Pancreas (tissue), 10 donors: ENCODE results near the gene SLC35B4. TPM values are rescaled to one million over a fixed set of nuclear protein-coding genes. Genes with fewer than 3 reads are reported as not detected.

Experiments used
- ATAC-seq, 4 donors: fragments of 200-7000 bp; cut with Tn5 transposase; one replicate each; pipeline versions ENCODE4 v1.8.0 to v1.9.1; 2020; ENCODE audit warnings: mild to moderate bottlenecking in 4 of 4, moderate library complexity in 4 of 4
- DNase-seq, 6 donors: peaks; one replicate each; pipeline ENCODE4 v3.0.0-alpha.2; 2020
- FAIRE-seq: peaks from 2 replicates; lab custom pipeline; 2012; peaks lifted over from hg19 to GRCh38; lab: Jason Lieb, UNC
- H3K27ac ChIP-seq, 4 donors: fragments of 200-600 bp; sonication (generic); 1 replicate in 3 of 4; 2 replicates in 1 of 4; pipeline versions ENCODE4 v1.5.0 to v1.8.0; 2020
- H3K27me3 ChIP-seq, 4 donors: fragments of 200-600 bp; one replicate each; pipeline ENCODE4 v1.8.0; 2021
- H3K36me3 ChIP-seq, 3 donors: fragments of 200-600 bp; sonication (generic) in 1 of 3; one replicate each; pipeline versions ENCODE4 v1.5.0 to v1.8.0; 2020 to 2021
- H3K4me1 ChIP-seq, 3 donors: fragments of 200-600 bp; one replicate each; pipeline ENCODE4 v1.8.0; 2021
- H3K4me3 ChIP-seq, 4 donors: fragments of 200-600 bp; sonication (generic) in 2 of 4; one replicate each; pipeline versions ENCODE4 v1.5.0 to v1.8.0; 2020 to 2021
- H3K9me3 ChIP-seq, 4 donors: fragments of 200-600 bp; one replicate each; pipeline ENCODE4 v1.8.0; 2021
- WGBS, 2 donors: extraction: QIAGEN DNeasy Blood & Tissue Kit; methylation state at CpG; one replicate each; pipeline ENCODE4 v1.1.7; 2013; 5-methylcytosine and 5-hydroxymethylcytosine counted together
- intact Hi-C, 3 donors: fragments of 100-400 bp; cut with DNase I; formaldehyde crosslinking; loops; one replicate each; pipeline versions ENCODE4 v1.11.1 to v1.14.2; 2022
- polyA plus RNA-seq, 2 donors: library from polyadenylated mRNA; stranded (reverse); fragments of 200-250 nt; gene quantifications; one replicate each; pipeline ENCODE4 v1.2.3, GENCODE V29; 2013
- total RNA-seq, 6 donors: library from RNA; stranded (reverse); fragmentation: NEBNext Ultra II Directional in 4 of 6; extraction: Animal tissue kit (Norgen Biotek cat#: 25700) in 4 of 6; gene quantifications; one replicate each; pipeline versions ENCODE4 v1.2.1 to v1.2.4, GENCODE V29; 2021 to 2023
- TF ChIP-seq, protein P1 (sequence below), 4 donors: fragments of 200-600 bp; sonication (generic) in 3 of 4; IDR thresholded peaks; one replicate each; pipeline versions ENCODE4 v1.5.0 to v1.8.0; 2021; ENCODE audit warnings: antibody characterized with exemption in 4 of 4
- donor health status: healthy with polysubstance abuse.
- donor health status: DM: no; HTN: no; CAD: no; lungs with moderate emphysema.
- donor health status: DM: no; HTN: no; CAD: no.
- donor health status: control.
- donor health status: control.
- donor health status: Bipolar disorder and iron deficiency.
- donor health status: DM: yes; HTN: yes; CAD: no.
- donor health status: DM: no; HTN: no; CAD: no.
- donor health status: DM: no; HTN: no; CAD: no.
- donor health status: DM: yes; HTN: yes; CAD: no.

Gene SLC35B4
- total and polyA plus RNA-seq, 8 donors, result 2.2 to 8.0 (median 3.6) TPM

DNA sequence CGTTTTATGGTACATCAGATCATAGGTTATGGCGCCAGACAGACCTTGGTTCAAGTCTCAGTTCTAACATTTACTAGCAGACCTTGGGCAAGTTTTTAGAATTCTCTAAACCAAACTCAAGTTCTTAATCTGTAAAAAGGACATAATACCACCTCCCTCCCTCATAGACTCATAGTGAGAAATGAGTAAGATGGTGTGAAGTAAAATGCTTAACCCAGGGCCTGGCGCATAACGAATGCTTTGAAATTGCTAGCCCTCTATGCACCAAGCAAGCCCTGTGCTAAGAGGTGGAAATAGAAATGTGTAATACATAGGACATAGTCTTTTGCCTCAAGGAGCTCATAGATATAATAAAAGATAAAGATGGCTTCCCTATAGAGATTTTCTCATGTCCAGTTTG, 17.7 kb upstream of the SLC35B4 start:
- DNase-seq, result no peak
- Histone ChIP-seq H3K27me3 (no peaks in the 10 kb centered on the region), H3K36me3 (no peaks in the 10 kb centered on the region), H3K4me1 (no peaks in the 10 kb centered on the region), H3K27ac (no peak overlapping the region), H3K4me3 (no peak overlapping the region), H3K9me3 (no peaks in the 10 kb centered on the region)
- 69 to 85% methylated on average over 4 of the region's 4 CpGs for WGBS, 2 donors
- no peak for ATAC-seq
- no peak for FAIRE-seq
- intact Hi-C loops, result no loop called here
- TF ChIP-seq, protein P1, sequence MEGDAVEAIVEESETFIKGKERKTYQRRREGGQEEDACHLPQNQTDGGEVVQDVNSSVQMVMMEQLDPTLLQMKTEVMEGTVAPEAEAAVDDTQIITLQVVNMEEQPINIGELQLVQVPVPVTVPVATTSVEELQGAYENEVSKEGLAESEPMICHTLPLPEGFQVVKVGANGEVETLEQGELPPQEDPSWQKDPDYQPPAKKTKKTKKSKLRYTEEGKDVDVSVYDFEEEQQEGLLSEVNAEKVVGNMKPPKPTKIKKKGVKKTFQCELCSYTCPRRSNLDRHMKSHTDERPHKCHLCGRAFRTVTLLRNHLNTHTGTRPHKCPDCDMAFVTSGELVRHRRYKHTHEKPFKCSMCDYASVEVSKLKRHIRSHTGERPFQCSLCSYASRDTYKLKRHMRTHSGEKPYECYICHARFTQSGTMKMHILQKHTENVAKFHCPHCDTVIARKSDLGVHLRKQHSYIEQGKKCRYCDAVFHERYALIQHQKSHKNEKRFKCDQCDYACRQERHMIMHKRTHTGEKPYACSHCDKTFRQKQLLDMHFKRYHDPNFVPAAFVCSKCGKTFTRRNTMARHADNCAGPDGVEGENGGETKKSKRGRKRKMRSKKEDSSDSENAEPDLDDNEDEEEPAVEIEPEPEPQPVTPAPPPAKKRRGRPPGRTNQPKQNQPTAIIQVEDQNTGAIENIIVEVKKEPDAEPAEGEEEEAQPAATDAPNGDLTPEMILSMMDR (IDR thresholded peaks at IDR 0.05), result no peak

DNA sequence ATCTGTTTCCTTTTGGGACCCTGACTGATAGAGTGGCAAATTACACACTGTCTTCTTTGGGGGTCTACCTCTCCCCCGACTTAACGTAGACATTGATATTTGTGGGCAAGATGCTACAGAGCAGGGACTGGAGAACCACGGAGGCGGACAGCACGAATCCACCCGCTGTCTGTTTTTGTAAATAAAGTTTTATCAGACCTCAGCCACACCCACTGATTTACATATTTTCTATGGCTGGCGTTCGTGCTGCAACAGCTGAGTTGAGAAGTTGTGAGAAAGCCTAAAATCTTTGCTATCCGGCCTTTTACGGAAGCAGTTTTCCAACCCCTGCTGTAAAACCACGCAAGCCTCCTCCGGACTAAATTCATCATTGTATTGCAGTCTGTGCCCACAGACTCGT, 17.2 kb upstream of the SLC35B4 start:
- TF ChIP-seq, protein P1 (IDR thresholded peaks at IDR 0.05), result no peak
- Histone ChIP-seq H3K27me3 (no peaks in the 10 kb centered on the region), H3K9me3 (no peaks in the 10 kb centered on the region), H3K27ac (no peak overlapping the region), H3K36me3 (no peaks in the 10 kb centered on the region), H3K4me3 (no peak overlapping the region), H3K4me1 (no peaks in the 10 kb centered on the region)
- intact Hi-C loops, result no loop called here
- ATAC-seq (no peak), DNase-seq (no peak), FAIRE-seq (no peak)
- 82 to 89% methylated on average over 13 of the region's 13 CpGs for WGBS, 2 donors

DNA sequence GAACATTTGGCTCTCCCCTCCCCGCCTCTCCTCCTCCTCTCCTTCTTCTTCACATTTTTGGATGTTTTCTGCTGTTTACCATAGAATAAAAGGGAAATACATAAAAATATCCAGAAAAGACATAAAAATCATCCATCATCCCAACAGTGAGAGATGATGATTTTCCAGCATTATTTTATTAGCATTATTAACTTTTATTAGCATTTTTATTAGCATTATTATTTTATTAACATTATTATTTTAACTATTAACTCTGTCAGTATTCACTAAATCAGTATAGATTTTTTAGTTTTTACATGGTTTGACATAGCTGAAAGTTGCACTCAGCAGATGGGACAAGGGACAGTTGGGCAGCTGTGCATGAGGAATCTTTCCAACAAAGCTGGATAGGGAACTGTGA, 16.2 kb upstream of the SLC35B4 start:
- FAIRE-seq, result no peak

DNA sequence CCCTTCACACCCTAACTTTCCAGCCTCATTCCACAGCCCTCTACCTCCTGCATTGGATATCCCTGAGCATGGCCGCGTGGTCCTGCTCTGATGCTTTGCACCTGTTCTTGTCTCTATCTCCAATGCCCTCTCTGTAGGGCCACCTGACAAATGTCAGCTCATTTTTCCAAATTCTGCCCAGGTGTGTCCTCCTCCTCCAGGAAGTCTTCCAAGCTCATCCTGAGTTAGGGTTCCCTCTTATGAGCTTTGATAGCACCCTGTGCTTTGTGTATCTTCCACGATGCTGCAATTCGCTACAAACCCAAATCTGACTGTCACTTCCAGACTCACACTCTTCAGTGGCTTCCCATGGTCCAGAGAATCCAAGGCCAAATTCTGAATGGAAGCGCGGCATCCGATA, 14.7 kb upstream of the SLC35B4 start:
- H3K4me1 ChIP-seq, result no peaks in the 10 kb centered on the region
- FAIRE-seq (no peak), ATAC-seq (no peak), DNase-seq (no peak)
- intact Hi-C loops, result no loop called here
- no peaks in the 10 kb centered on the region for H3K27me3 ChIP-seq
- H3K36me3 ChIP-seq, result no peaks in the 10 kb centered on the region
- no peaks in the 10 kb centered on the region for H3K9me3 ChIP-seq
- no peak overlapping the region for H3K4me3 ChIP-seq
- TF ChIP-seq, protein P1 (IDR thresholded peaks at IDR 0.05), result no peak
- WGBS, 2 donors, result 92 to 95% methylated on average over 7 of the region's 7 CpGs
- H3K27ac ChIP-seq, result no peak overlapping the region

More for the DNA sequence above, 16.2 kb upstream of the SLC35B4 start:
- H3K36me3 ChIP-seq, result no peaks in the 10 kb centered on the region
- ATAC-seq, result no peak
- H3K4me3 ChIP-seq, result no peak overlapping the region
- H3K27ac ChIP-seq, result no peak overlapping the region
- TF ChIP-seq, protein P1 (IDR thresholded peaks at IDR 0.05), result no peak
- DNase-seq, result no peak
- H3K27me3 ChIP-seq, result no peaks in the 10 kb centered on the region
- 85 to 92% methylated on average over 1 of the region's 1 CpG for WGBS, 2 donors
- no peaks in the 10 kb centered on the region for H3K4me1 ChIP-seq
- no peaks in the 10 kb centered on the region for H3K9me3 ChIP-seq
- intact Hi-C loops, result no loop called here

DNA sequence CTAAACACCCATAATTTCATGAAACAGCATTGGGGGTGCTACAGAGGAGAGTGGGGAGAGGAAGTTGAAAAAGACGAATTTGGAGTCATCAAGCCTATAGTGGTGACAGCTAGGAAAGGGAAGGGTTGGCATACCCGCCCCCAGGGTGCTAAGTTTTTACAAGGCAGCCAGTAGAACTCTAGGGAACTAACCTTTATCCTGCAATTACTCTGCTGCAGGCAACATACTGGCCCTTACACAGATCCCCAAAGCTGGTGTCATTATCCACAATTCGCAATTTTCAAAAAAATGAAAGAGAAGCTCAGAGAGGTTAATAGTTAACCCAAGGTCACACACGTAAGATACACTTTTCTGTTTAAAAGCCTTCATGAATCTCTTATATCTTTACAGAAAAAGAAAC, 14.2 kb upstream of the SLC35B4 start:
- Histone ChIP-seq H3K4me3 (no peak overlapping the region), H3K4me1 (no peaks in the 10 kb centered on the region), H3K27me3 (no peaks in the 10 kb centered on the region), H3K9me3 (no peaks in the 10 kb centered on the region), H3K27ac (no peak overlapping the region), H3K36me3 (no peaks in the 10 kb centered on the region)
- intact Hi-C loops, result no loop called here
- ATAC-seq, result peak in 1 of 4 donors; percentile 46
- TF ChIP-seq, protein P1 (IDR thresholded peaks at IDR 0.05), result no peak
- no peak for DNase-seq
- 41 to 43% methylated on average over 4 of the region's 4 CpGs for WGBS, 2 donors
- no peak for FAIRE-seq
